HG03442 (cell line): ENCODE measurements around the gene SFR1.
"Not testable (repeated sequence)": the region's sequence is repeated elsewhere in the genome, so short reads cannot be mapped to it uniquely, and the experiment has no call there.

Experiments used
- ATAC-seq: cut with Tn5 transposase; IDR thresholded peaks from one replicate; pipeline ENCODE4 v1.9.1; 2021; ENCODE audit warnings: mild to moderate bottlenecking, moderate library complexity; ENCODE audit not compliant: unreplicated experiment

Gene SFR1

DNA sequence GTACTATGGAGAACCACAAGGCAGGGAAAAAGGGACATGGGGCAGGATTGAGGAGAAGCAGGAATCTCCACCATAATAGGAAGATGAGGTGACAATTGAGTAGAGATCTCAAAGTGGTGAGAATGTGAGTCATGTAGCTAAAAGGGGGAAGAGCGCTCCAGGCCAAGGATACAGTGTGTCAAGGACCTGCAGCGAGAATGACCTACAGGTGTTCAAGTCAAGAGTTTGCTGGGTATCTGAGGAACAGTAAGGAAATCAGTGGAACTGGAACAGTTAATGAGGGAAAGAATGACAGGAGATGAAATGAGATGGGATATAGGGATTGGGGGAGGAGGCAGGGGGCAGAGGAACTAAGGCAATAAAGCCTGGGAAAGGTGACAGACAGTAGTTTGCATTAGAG is 33.6 kb downstream of the SFR1 start:
- ATAC-seq, result no peak

- no peak for ATAC-seq
Measured at GRCh38 chr10:104170610-104171254, 48.8 kb downstream of the SFR1 start.

- ATAC-seq, result not testable (repeated sequence)
Measured at GRCh38 chr10:104174136-104174535, 52.2 kb downstream of the SFR1 start.
